Naive thymus-derived CD4-positive, alpha-beta T cell (primary cell): ENCODE measurements around the gene PTS. TPM values are rescaled to one million over a fixed set of nuclear protein-coding genes. Genes with fewer than 3 reads are reported as not detected.

Experiments used
- ATAC-seq: fragments of 150-1000 bp; cut with Tn5 transposase; 2 replicates; pipeline ENCODE4 v1.10.0; 2021; ENCODE audit warnings: mild to moderate bottlenecking, moderate library complexity
- CTCF ChIA-PET: fragments of 350-600 bp; sonication (Branson Sonifier 250); formaldehyde crosslinking; loops from one replicate; lab custom pipeline; 2021; ENCODE audit warnings: antibody characterized with exemption; lab: Charles Lee
- POLR2A ChIA-PET: fragments of 350-600 bp; sonication (Branson Sonifier 250); formaldehyde crosslinking; loops from one replicate; lab custom pipeline; 2021; ENCODE audit warnings: antibody characterized with exemption, inconsistent platforms; lab: Charles Lee
- DNase-seq, 9 donors: peaks; one replicate each; pipeline versions ENCODE4 v3.0.0 to v3.0.0-alpha.2; 2020 to 2022; ENCODE audit warnings: mixed read lengths in 1 of 9
- H3K27ac ChIP-seq: one replicate; pipeline ENCODE4 v1.7.0; 2013; ENCODE audit warnings: mild to moderate bottlenecking, low read depth, low read length, moderate library complexity
- H3K27me3 ChIP-seq, 2 donors: one replicate each; pipeline ENCODE4 v1.7.0; 2013; ENCODE audit warnings: low read length in 2 of 2, mild to moderate bottlenecking in 2 of 2, moderate library complexity in 2 of 2; ENCODE audit not compliant: control insufficient read depth in 2 of 2, insufficient read depth in 2 of 2
- H3K36me3 ChIP-seq, 3 experiments: 1 replicate in 2 of 3; 2 replicates in 1 of 3; pipeline ENCODE4 v1.7.0; 2013; ENCODE audit warnings: low read length in 3 of 3, mild to moderate bottlenecking in 3 of 3, moderate library complexity in 1 of 3; ENCODE audit not compliant: insufficient read depth in 3 of 3, control insufficient read depth in 2 of 3
- H3K4me1 ChIP-seq, 2 donors: one replicate each; pipeline ENCODE4 v1.7.0; 2013; ENCODE audit warnings: low read length in 2 of 2, mild to moderate bottlenecking in 2 of 2, moderate library complexity in 1 of 2; ENCODE audit not compliant: control insufficient read depth in 2 of 2, insufficient read depth in 2 of 2
- H3K4me3 ChIP-seq: 2 replicates; pipeline ENCODE4 v1.7.0; 2013; ENCODE audit warnings: mild to moderate bottlenecking, low read length
- H3K9me3 ChIP-seq, 3 experiments: 1 replicate in 2 of 3; 2 replicates in 1 of 3; pipeline ENCODE4 v1.7.0; 2013; ENCODE audit warnings: low read length in 3 of 3; ENCODE audit not compliant: control insufficient read depth in 2 of 3
- H3K27ac Mint-ChIP-seq, 9 donors: one replicate each; pipeline ENCODE4 v1.8.0; 2020 to 2022; ENCODE audit warnings: mixed read lengths in 9 of 9, mild to moderate bottlenecking in 8 of 9, moderate library complexity in 5 of 9, inconsistent platforms in 2 of 9
- H3K27me3 Mint-ChIP-seq, 5 donors: one replicate each; pipeline ENCODE4 v1.8.0; 2021 to 2022; ENCODE audit warnings: mixed read lengths in 5 of 5, mild to moderate bottlenecking in 1 of 5
- H3K36me3 Mint-ChIP-seq, 5 donors: one replicate each; pipeline ENCODE4 v1.8.0; 2020 to 2022; ENCODE audit warnings: mixed read lengths in 5 of 5, mild to moderate bottlenecking in 3 of 5, inconsistent platforms in 1 of 5
- H3K4me1 Mint-ChIP-seq, 7 donors: one replicate each; pipeline ENCODE4 v1.8.0; 2020 to 2022; ENCODE audit warnings: mixed read lengths in 7 of 7, mild to moderate bottlenecking in 3 of 7, inconsistent platforms in 1 of 7
- H3K4me3 Mint-ChIP-seq, 10 donors: one replicate each; pipeline ENCODE4 v1.8.0; 2020 to 2022; ENCODE audit warnings: mild to moderate bottlenecking in 10 of 10, mixed read lengths in 10 of 10, moderate library complexity in 6 of 10, inconsistent platforms in 2 of 10
- H3K9me3 Mint-ChIP-seq, 11 donors: one replicate each; pipeline ENCODE4 v1.8.0; 2020 to 2022; ENCODE audit warnings: mixed read lengths in 11 of 11, mild to moderate bottlenecking in 4 of 11, inconsistent platforms in 1 of 11, moderate library complexity in 1 of 11
- intact Hi-C, 2 donors: fragments of 100-400 bp; cut with micrococcal nuclease; formaldehyde crosslinking; loops; one replicate each; pipeline ENCODE4 v1.15.1; 2023
- polyA plus RNA-seq, 2 donors: library from polyadenylated mRNA; unstranded; fragments of 300-500 nt; fragmentation: Illumina TruSeq; gene quantifications; one replicate each; pipeline ENCODE4 v1.2.3, GENCODE V29; 2021
- total RNA-seq, 6 experiments: library from RNA in 5 of 6; stranded (reverse) in 5 of 6; gene quantifications; 1 replicate in 5 of 6; 2 replicates in 1 of 6; pipeline ENCODE4 v1.2.3 and lab custom pipeline; 2021 to 2026

The PTS gene
- total and polyA plus RNA-seq, 7 experiments from 2014 or later = 3.7 to 71.3 (median 23.1) TPM

DNA sequence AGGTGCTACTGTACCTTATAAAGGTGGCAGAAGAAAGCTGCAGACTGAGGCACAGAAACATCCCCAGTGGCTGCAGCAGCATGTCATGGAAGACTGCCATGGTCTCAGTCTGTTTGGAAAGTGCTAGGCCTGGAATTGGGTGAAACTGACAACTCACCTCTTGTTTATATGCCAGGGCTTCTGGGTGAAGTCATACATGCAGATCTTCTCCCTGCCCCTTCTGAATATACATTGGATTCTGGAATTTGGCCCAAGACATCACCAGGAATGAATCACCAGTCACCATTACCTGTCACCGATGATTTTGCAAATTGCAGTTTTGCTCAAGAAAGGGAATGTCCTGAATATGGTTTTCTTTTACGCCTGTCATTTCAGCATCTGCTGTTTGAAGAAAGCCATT, 34.3 kb downstream of the PTS start, which contains the start of gene PLET1:
TSS of gene PLET1 (minus strand) at position 371 of the 400 bp plus-strand sequence. CDS start at position 100, 271 bp downstream.
- Mint-ChIP-seq H3K4me1 (no peaks in the 10 kb centered on the region), H3K27me3 (peaks cover 0 to 2% (median 0%) of the 10 kb centered on the region in 5 donors), H3K36me3 (peaks cover 0 to 13% (median 0%) of the 10 kb centered on the region in 5 donors), H3K9me3 (no peaks in the 10 kb centered on the region), H3K27ac (no peak within 1 kb of the TSS), H3K4me3 (no peak within 1 kb of the TSS)
- intact Hi-C loops = no loop called here
- H3K27me3 ChIP-seq = no peaks in the 10 kb centered on the region
- no peaks in the 10 kb centered on the region for H3K9me3 ChIP-seq
- no peak within 1 kb of the TSS for H3K4me3 ChIP-seq
- ATAC-seq (no peak), DNase-seq (no peak)
- ChIA-PET POLR2A (no interaction called here), CTCF (no interaction called here)
- no peak within 1 kb of the TSS for H3K27ac ChIP-seq
- no peaks in the 10 kb centered on the region for H3K4me1 ChIP-seq
- H3K36me3 ChIP-seq = no peaks in the 10 kb centered on the region

GRCh38 chr11:112265659-112266409, 39.6 kb downstream of the PTS start:
- ATAC-seq (no peak), DNase-seq (no peak)
- Histone ChIP-seq H3K4me3 (no peak overlapping the region), H3K27me3 (no peaks in the 10 kb centered on the region), H3K36me3 (no peaks in the 10 kb centered on the region), H3K4me1 (no peaks in the 10 kb centered on the region), H3K27ac (no peak overlapping the region), H3K9me3 (no peaks in the 10 kb centered on the region)
- ChIA-PET CTCF (interaction anchor here (1.9 kb wide), 1 partner anchor 14 kb away, joined by 5 read pairs; no protein-coding TSS in a partner anchor), POLR2A (no interaction called here)
- intact Hi-C loops = no loop called here
- peaks cover 0 to 2% (median 0%) of the 10 kb centered on the region in 5 donors for H3K27me3 Mint-ChIP-seq
- H3K36me3 Mint-ChIP-seq = peaks cover 0 to 12% (median 0%) of the 10 kb centered on the region in 5 donors
- no peaks in the 10 kb centered on the region for H3K4me1 Mint-ChIP-seq
- no peak overlapping the region for H3K27ac Mint-ChIP-seq
- no peak overlapping the region for H3K4me3 Mint-ChIP-seq
- H3K9me3 Mint-ChIP-seq = no peaks in the 10 kb centered on the region

DNA sequence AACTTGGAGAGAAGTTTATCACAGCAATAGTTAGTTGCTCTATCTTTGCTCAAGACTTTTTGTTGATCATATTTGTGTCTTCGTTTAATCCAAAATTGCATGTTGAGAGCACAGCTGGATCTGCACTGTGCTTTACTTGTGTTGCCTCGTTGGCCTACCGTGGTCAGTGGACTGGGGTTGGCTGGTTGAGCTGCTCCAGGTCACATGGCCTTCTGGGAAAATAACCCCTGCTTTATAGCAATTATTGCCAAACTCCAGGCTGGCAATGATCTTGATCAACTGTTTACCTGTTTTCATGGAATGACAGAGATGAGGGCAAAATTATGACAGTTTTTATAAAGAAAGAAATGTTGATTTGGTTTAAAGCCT, 40.2 kb downstream of the PTS start:
- intact Hi-C loops = no loop called here
- peaks cover 0 to 12% (median 0%) of the 10 kb centered on the region in 5 donors for H3K36me3 Mint-ChIP-seq
- no peaks in the 10 kb centered on the region for H3K4me1 ChIP-seq
- H3K27ac ChIP-seq = no peak overlapping the region
- no peaks in the 10 kb centered on the region for H3K36me3 ChIP-seq
- no peak overlapping the region for H3K27ac Mint-ChIP-seq
- CTCF ChIA-PET = no interaction called here
- no peaks in the 10 kb centered on the region for H3K9me3 ChIP-seq
- POLR2A ChIA-PET = no interaction called here
- ATAC-seq (no peak), DNase-seq (no peak)
- no peaks in the 10 kb centered on the region for H3K27me3 ChIP-seq
- H3K9me3 Mint-ChIP-seq = no peaks in the 10 kb centered on the region
- H3K4me3 ChIP-seq = no peak overlapping the region
- no peaks in the 10 kb centered on the region for H3K4me1 Mint-ChIP-seq
- H3K4me3 Mint-ChIP-seq = no peak overlapping the region
- H3K27me3 Mint-ChIP-seq = peaks cover 0 to 2% (median 0%) of the 10 kb centered on the region in 5 donors

- ChIA-PET CTCF (no interaction called here), POLR2A (no interaction called here)
- no peaks in the 10 kb centered on the region for H3K9me3 Mint-ChIP-seq
- H3K27ac ChIP-seq = no peak overlapping the region
- H3K27me3 ChIP-seq = no peaks in the 10 kb centered on the region
- no peaks in the 10 kb centered on the region for H3K36me3 ChIP-seq
- H3K36me3 Mint-ChIP-seq = peaks cover 0 to 12% (median 0%) of the 10 kb centered on the region in 5 donors
- ATAC-seq = no peak
- peaks cover 0 to 2% (median 0%) of the 10 kb centered on the region in 5 donors for H3K27me3 Mint-ChIP-seq
- no peak overlapping the region for H3K4me3 ChIP-seq
- DNase-seq = no peak
- no peak overlapping the region for H3K4me3 Mint-ChIP-seq
- H3K4me1 ChIP-seq = no peaks in the 10 kb centered on the region
- no peaks in the 10 kb centered on the region for H3K4me1 Mint-ChIP-seq
- no peaks in the 10 kb centered on the region for H3K9me3 ChIP-seq
- H3K27ac Mint-ChIP-seq = no peak overlapping the region
- intact Hi-C loops = no loop called here
These were observed 41.0 kb downstream of the PTS start for GRCh38 chr11:112267188-112267591.

GRCh38 chr11:112268406-112268805, 42.2 kb downstream of the PTS start:
- Mint-ChIP-seq H3K27me3 (peaks cover 0 to 2% (median 0%) of the 10 kb centered on the region in 5 donors), H3K27ac (no peak overlapping the region), H3K9me3 (no peaks in the 10 kb centered on the region), H3K4me3 (no peak overlapping the region), H3K36me3 (peaks cover 0 to 12% (median 0%) of the 10 kb centered on the region in 5 donors), H3K4me1 (no peaks in the 10 kb centered on the region)
- CTCF ChIA-PET = no interaction called here
- POLR2A ChIA-PET = no interaction called here
- Histone ChIP-seq H3K27ac (no peak overlapping the region), H3K36me3 (no peaks in the 10 kb centered on the region), H3K9me3 (no peaks in the 10 kb centered on the region), H3K4me3 (no peak overlapping the region), H3K27me3 (no peaks in the 10 kb centered on the region), H3K4me1 (no peaks in the 10 kb centered on the region)
- DNase-seq = no peak
- intact Hi-C loops = no loop called here
- ATAC-seq = no peak

DNA sequence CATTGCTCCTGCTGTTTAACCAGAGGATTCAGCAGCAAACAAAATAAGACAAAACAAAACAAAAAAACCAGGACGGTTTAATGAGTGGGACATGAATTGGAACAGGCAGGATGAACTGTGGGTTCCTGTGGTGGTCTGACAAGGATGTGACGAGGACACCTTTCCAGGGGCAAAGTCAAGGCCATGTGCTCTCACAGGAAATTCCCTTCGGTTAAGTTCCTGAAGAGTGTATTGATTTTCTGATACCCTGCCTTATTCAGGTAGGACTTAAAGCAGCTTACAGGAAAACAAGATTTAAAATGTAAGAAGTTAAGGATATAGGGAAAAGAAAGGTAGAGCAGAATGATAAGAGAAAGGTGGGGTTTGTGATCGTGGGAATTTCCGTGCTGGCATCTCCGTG, 42.9 kb downstream of the PTS start:
- H3K9me3 Mint-ChIP-seq = no peaks in the 10 kb centered on the region
- DNase-seq (no peak), ATAC-seq (no peak)
- Histone ChIP-seq H3K4me1 (no peaks in the 10 kb centered on the region), H3K4me3 (no peak overlapping the region), H3K27me3 (no peaks in the 10 kb centered on the region), H3K36me3 (no peaks in the 10 kb centered on the region), H3K9me3 (no peaks in the 10 kb centered on the region), H3K27ac (no peak overlapping the region)
- H3K36me3 Mint-ChIP-seq = peaks cover 0 to 12% (median 0%) of the 10 kb centered on the region in 5 donors
- peaks cover 0 to 2% (median 0%) of the 10 kb centered on the region in 5 donors for H3K27me3 Mint-ChIP-seq
- intact Hi-C loops = no loop called here
- H3K4me3 Mint-ChIP-seq = no peak overlapping the region
- H3K27ac Mint-ChIP-seq = no peak overlapping the region
- POLR2A ChIA-PET = no interaction called here
- CTCF ChIA-PET = no interaction called here
- H3K4me1 Mint-ChIP-seq = no peaks in the 10 kb centered on the region
